CD4-positive, alpha-beta memory T cell (primary cell): ENCODE measurements around the gene DOC2B. TPM values are rescaled to one million over a fixed set of nuclear protein-coding genes. Genes with fewer than 3 reads are reported as not detected.
"Not testable (repeated sequence)": the region's sequence is repeated elsewhere in the genome, so short reads cannot be mapped to it uniquely, and the experiment has no call there.

Experiments
- CTCF ChIA-PET: fragments of 350-600 bp; sonication (Branson Sonifier 250); formaldehyde crosslinking; loops from one replicate; lab custom pipeline; 2021; ENCODE audit warnings: inconsistent platforms; ENCODE audit not compliant: partially characterized antibody; lab: Charles Lee
- POLR2A ChIA-PET: fragments of 350-600 bp; sonication (Branson Sonifier 250); formaldehyde crosslinking; loops from one replicate; lab custom pipeline; 2021; ENCODE audit not compliant: partially characterized antibody; lab: Charles Lee
- DNase-seq, 5 donors: peaks; one replicate each; pipeline versions ENCODE4 v3.0.0 to v3.0.0-alpha.2; 2020 to 2022; ENCODE audit warnings: mixed read lengths in 1 of 5
- H3K27ac ChIP-seq: one replicate; pipeline ENCODE4 v1.7.0; 2013; ENCODE audit warnings: low read depth, low read length
- H3K27me3 ChIP-seq: 2 replicates; pipeline ENCODE4 v1.7.0; 2013; ENCODE audit warnings: mild to moderate bottlenecking, low read length, moderate library complexity; ENCODE audit not compliant: insufficient read depth
- H3K36me3 ChIP-seq: 2 replicates; pipeline ENCODE4 v1.7.0; 2013; ENCODE audit warnings: mild to moderate bottlenecking, low read length, moderate library complexity; ENCODE audit not compliant: insufficient read depth
- H3K4me1 ChIP-seq: 2 replicates; pipeline ENCODE4 v1.7.0; 2013; ENCODE audit warnings: mild to moderate bottlenecking, low read length, moderate library complexity; ENCODE audit not compliant: insufficient read depth
- H3K4me3 ChIP-seq, 2 donors: one replicate each; pipeline ENCODE4 v1.7.0; 2013; ENCODE audit warnings: low read length in 2 of 2, mild to moderate bottlenecking in 1 of 2
- H3K9me3 ChIP-seq, 2 donors: one replicate each; pipeline ENCODE4 v1.7.0; 2013; ENCODE audit warnings: low read length in 2 of 2, control low read depth in 1 of 2; ENCODE audit not compliant: control insufficient read depth in 1 of 2
- H3K27ac Mint-ChIP-seq, 7 donors: one replicate each; pipeline ENCODE4 v1.8.0; 2020 to 2021; ENCODE audit warnings: mixed read lengths in 7 of 7, mild to moderate bottlenecking in 6 of 7, inconsistent platforms in 3 of 7, moderate library complexity in 3 of 7
- H3K27me3 Mint-ChIP-seq, 2 donors: one replicate each; pipeline ENCODE4 v1.8.0; 2020 to 2021; ENCODE audit warnings: mixed read lengths in 2 of 2
- H3K36me3 Mint-ChIP-seq, 2 donors: one replicate each; pipeline ENCODE4 v1.8.0; 2020 to 2021; ENCODE audit warnings: mixed read lengths in 2 of 2, inconsistent platforms in 1 of 2, mild to moderate bottlenecking in 1 of 2
- H3K4me1 Mint-ChIP-seq, 4 donors: one replicate each; pipeline ENCODE4 v1.8.0; 2020 to 2021; ENCODE audit warnings: mixed read lengths in 4 of 4, mild to moderate bottlenecking in 1 of 4
- H3K4me3 Mint-ChIP-seq, 8 donors: one replicate each; pipeline ENCODE4 v1.8.0; 2020 to 2021; ENCODE audit warnings: mixed read lengths in 8 of 8, mild to moderate bottlenecking in 7 of 8, moderate library complexity in 6 of 8, inconsistent platforms in 3 of 8
- H3K9me3 Mint-ChIP-seq, 8 donors: one replicate each; pipeline ENCODE4 v1.8.0; 2020 to 2021; ENCODE audit warnings: mixed read lengths in 8 of 8, mild to moderate bottlenecking in 5 of 8, inconsistent platforms in 3 of 8, moderate library complexity in 1 of 8
- intact Hi-C: fragments of 100-400 bp; cut with micrococcal nuclease; formaldehyde crosslinking; loops from one replicate; pipeline ENCODE4 v1.15.1; 2023
- polyA plus RNA-seq, 2 donors: library from polyadenylated mRNA; unstranded; fragments of 300-500 nt; fragmentation: Illumina TruSeq; gene quantifications; one replicate each; pipeline ENCODE4 v1.2.3, GENCODE V29; 2021
- total RNA-seq, 2 experiments: library from RNA; stranded (reverse); gene quantifications; one replicate each; pipeline ENCODE4 v1.2.3, GENCODE V29; 2021

The DOC2B gene
- total and polyA plus RNA-seq, 4 experiments from 2014 or later: 0.06 TPM; not detected in 3

DNA sequence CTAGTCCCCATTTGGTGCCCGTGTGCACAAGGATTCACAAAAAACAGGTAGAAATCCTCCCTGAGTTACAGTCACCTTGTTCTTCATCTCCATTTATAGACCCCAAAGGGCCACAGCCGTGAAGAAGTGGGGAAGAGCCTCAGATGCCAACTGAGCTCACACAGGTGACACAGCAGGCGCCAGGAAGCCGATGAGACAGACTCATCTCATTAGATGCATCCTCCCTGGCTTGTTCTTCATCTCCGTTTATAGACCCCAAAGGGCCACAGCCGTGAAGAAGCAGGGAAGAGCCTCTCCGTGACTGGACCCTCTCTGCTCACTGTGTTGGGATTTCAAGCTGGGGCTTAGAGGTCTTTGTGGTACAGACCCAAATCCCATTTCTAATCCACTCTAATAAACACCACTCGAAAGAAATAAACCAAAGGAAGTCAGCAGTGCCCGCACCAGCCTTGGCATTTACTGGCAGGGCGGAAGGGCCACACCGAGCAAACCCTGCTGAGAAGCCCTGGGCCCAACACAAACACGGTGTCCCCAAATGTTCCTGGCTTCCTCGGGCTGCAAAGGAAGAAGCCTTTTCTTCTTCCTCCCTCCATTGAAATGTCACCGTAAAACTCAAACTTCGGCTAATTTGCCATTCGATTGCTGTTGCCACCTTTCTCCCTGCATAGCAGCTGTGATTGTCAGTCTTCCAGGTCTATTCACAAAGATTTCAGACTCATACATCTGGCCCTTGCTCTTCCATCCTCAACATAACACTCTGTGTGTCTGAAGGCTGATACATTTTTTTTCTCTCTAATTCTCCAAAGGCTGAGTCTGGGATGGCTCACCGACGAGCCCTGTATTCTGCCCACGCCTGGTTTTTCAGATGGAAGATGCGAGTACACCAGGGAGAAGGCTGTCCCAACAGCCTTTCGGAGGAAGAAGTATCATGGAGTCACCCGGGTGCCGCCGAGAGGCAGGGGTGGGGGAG is 44.9 kb upstream of the DOC2B start:
- no peak for DNase-seq
- Histone ChIP-seq H3K4me3 (no peak overlapping the region), H3K27me3 (no peaks in the 10 kb centered on the region), H3K36me3 (no peaks in the 10 kb centered on the region), H3K27ac (no peak overlapping the region), H3K9me3 (no peaks in the 10 kb centered on the region), H3K4me1 (no peaks in the 10 kb centered on the region)
- no peaks in the 10 kb centered on the region for H3K4me1 Mint-ChIP-seq
- no peak overlapping the region for H3K4me3 Mint-ChIP-seq
- CTCF ChIA-PET: no interaction called here
- no peak overlapping the region for H3K27ac Mint-ChIP-seq
- H3K9me3 Mint-ChIP-seq: peaks cover 0 to 3% (median 0%) of the 10 kb centered on the region in 8 donors
- POLR2A ChIA-PET: no interaction called here
- H3K27me3 Mint-ChIP-seq: no peaks in the 10 kb centered on the region
- H3K36me3 Mint-ChIP-seq: no peaks in the 10 kb centered on the region
- intact Hi-C loops: no loop called here

DNA sequence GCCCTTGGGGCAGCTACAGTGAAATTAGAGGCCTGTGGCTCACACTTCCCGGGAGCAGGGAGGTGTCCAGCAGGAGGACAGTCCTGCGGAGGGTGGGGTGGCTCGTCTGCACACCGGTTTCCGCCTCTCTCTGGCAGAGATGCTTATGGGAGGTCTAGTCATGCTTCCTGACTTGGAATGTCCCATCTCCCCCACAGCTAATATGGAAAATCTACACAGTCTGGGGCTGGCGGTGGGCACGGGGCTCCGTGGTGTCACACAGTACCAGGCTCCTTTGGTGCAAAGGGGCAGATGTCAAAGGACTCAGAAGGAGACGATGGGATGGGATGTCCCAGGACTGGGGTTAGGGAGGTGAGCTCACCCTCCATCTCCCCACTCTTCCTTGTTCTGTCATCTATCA is 44.1 kb upstream of the DOC2B start:
- intact Hi-C loops: no loop called here
- CTCF ChIA-PET: no interaction called here
- no peak overlapping the region for H3K4me3 ChIP-seq
- H3K27ac ChIP-seq: no peak overlapping the region
- H3K4me1 Mint-ChIP-seq: no peaks in the 10 kb centered on the region
- POLR2A ChIA-PET: no interaction called here
- H3K36me3 Mint-ChIP-seq: no peaks in the 10 kb centered on the region
- no peak overlapping the region for H3K4me3 Mint-ChIP-seq
- peaks cover 0 to 3% (median 0%) of the 10 kb centered on the region in 8 donors for H3K9me3 Mint-ChIP-seq
- H3K4me1 ChIP-seq: no peaks in the 10 kb centered on the region
- DNase-seq: no peak
- no peaks in the 10 kb centered on the region for H3K27me3 Mint-ChIP-seq
- H3K27ac Mint-ChIP-seq: no peak overlapping the region
- H3K36me3 ChIP-seq: no peaks in the 10 kb centered on the region
- H3K9me3 ChIP-seq: no peaks in the 10 kb centered on the region
- H3K27me3 ChIP-seq: no peaks in the 10 kb centered on the region

DNA sequence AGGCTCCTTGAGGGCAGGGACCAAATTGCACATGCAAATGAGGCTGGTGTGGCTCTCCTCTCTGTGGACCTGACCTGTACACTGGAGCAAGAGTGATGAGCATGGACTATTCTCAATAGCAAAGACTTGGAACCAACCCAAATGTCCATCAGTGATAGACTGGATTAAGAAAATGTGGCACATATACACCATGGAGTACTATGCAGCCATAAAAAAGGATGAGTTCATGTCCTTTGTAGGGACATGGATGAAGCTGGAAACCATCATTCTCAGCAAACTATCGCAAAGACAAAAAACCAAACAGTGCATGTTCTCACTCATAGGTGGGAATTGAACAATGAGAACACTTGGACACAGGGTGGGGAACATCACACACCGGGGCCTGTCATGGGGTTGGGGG is 43.1 kb upstream of the DOC2B start:
- H3K36me3 ChIP-seq: not testable (repeated sequence)

DNA sequence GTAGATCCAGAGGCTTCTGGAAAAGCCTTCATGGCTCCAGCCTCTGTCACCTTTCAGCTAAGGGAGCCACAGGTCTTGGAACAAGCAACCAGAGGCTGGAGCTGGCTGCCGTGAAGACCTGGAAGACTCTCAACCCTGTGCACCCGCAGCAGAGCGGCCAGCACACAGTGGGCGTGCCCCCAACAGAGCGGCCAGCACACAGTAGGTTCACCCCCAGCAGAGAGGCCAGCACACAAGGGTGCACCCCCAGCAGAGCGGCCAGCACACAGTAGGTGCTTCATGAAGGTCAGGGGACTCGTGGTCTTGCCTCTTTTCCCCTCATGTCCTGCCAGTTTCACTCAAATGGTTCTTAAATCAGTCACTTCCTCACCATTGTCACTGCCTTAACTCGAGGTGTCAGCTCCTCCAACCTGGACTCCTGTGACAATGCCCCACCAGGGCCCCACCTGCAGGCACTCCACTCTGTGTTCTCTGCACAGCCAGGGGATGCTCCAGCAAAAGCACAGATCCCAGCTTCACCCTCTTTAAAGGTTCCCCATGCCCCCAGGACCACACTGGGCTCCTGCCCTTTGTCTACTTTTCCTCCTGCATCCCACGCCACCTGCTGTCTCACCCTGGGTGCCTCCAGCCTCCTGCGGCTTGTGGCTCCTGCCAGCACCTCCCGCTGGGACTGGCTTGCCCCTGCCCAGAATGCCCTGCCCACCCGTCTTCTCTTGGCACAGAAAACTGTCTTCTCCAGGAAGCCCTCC is 42.4 kb upstream of the DOC2B start:
- Histone ChIP-seq H3K4me1 (no peaks in the 10 kb centered on the region), H3K27ac (no peak overlapping the region), H3K36me3 (no peaks in the 10 kb centered on the region), H3K9me3 (no peaks in the 10 kb centered on the region), H3K4me3 (no peak overlapping the region), H3K27me3 (no peaks in the 10 kb centered on the region)
- H3K4me3 Mint-ChIP-seq: no peak overlapping the region
- intact Hi-C loops: no loop called here
- ChIA-PET POLR2A (no interaction called here), CTCF (no interaction called here)
- DNase-seq: no peak
- H3K27me3 Mint-ChIP-seq: no peaks in the 10 kb centered on the region
- H3K36me3 Mint-ChIP-seq: no peaks in the 10 kb centered on the region
- peaks cover 0 to 3% (median 0%) of the 10 kb centered on the region in 8 donors for H3K9me3 Mint-ChIP-seq
- H3K4me1 Mint-ChIP-seq: no peaks in the 10 kb centered on the region
- H3K27ac Mint-ChIP-seq: no peak overlapping the region

More for the DNA sequence above, 43.1 kb upstream of the DOC2B start:
- H3K27me3 ChIP-seq, H3K9me3 Mint-ChIP-seq, H3K27me3 Mint-ChIP-seq, H3K27ac ChIP-seq, H3K4me1 ChIP-seq, H3K4me3 ChIP-seq, H3K4me1 Mint-ChIP-seq, DNase-seq, CTCF ChIA-PET, POLR2A ChIA-PET, H3K4me3 Mint-ChIP-seq, H3K27ac Mint-ChIP-seq, H3K9me3 ChIP-seq, H3K36me3 Mint-ChIP-seq, intact Hi-C loops: not testable (repeated sequence)

DNA sequence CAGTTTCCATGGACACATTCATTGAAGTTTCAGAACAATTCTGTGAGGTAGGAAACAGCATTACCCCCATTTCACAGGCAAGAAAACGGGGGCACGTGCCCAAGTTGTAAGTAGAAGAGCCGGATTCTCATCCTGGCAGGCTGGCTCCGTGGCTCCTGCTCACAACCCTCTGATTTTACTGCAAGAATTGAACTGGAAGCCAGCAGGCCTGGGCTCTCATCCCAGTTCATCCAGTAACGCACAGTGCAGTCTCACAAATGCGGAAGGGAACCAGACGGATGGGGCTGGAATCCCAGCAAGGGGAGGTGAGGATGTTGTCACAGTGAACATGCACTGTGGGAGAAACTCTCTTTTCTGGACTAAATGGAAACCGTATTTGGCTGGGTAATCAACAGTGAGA is 40.7 kb upstream of the DOC2B start:
- H3K36me3 Mint-ChIP-seq: no peaks in the 10 kb centered on the region
- no peak overlapping the region for H3K4me3 Mint-ChIP-seq
- POLR2A ChIA-PET: no interaction called here
- Histone ChIP-seq H3K27me3 (no peaks in the 10 kb centered on the region), H3K27ac (no peak overlapping the region), H3K4me3 (no peak overlapping the region), H3K4me1 (no peaks in the 10 kb centered on the region), H3K9me3 (no peaks in the 10 kb centered on the region), H3K36me3 (no peaks in the 10 kb centered on the region)
- intact Hi-C loops: no loop called here
- DNase-seq: no peak
- no peaks in the 10 kb centered on the region for H3K4me1 Mint-ChIP-seq
- H3K27me3 Mint-ChIP-seq: no peaks in the 10 kb centered on the region
- H3K27ac Mint-ChIP-seq: no peak overlapping the region
- CTCF ChIA-PET: no interaction called here
- H3K9me3 Mint-ChIP-seq: peaks cover 0 to 3% (median 0%) of the 10 kb centered on the region in 8 donors

DNA sequence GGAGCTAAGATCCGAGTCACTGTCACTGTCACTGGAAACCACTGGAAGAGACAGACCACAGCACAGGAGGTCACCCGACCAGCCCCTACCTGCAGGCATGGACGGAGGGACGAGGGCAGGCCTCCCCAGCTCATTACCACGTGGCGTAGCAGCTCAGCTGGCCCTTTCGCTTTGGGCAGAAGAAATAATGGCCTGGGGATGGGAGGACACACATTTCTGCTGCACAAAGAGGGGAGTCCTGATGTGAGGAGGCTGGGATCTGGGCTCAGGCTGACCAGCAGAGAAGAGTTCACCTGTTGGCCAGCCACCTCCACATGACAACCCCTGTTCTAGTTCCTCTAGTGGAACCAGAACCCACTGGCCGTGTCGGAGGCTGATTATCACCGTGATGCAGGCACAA is 38.2 kb upstream of the DOC2B start:
- H3K4me3 Mint-ChIP-seq: no peak overlapping the region
- no peak overlapping the region for H3K27ac Mint-ChIP-seq
- ChIA-PET CTCF (no interaction called here), POLR2A (no interaction called here)
- H3K27me3 Mint-ChIP-seq: no peaks in the 10 kb centered on the region
- DNase-seq: no peak
- no peaks in the 10 kb centered on the region for H3K36me3 Mint-ChIP-seq
- Histone ChIP-seq H3K36me3 (no peaks in the 10 kb centered on the region), H3K9me3 (no peaks in the 10 kb centered on the region), H3K4me3 (no peak overlapping the region), H3K27ac (no peak overlapping the region), H3K27me3 (no peaks in the 10 kb centered on the region), H3K4me1 (no peaks in the 10 kb centered on the region)
- peaks cover 0 to 3% (median 0%) of the 10 kb centered on the region in 8 donors for H3K9me3 Mint-ChIP-seq
- peaks cover 0 to 13% (median 0%) of the 10 kb centered on the region in 4 donors for H3K4me1 Mint-ChIP-seq
- intact Hi-C loops: no loop called here

DNA sequence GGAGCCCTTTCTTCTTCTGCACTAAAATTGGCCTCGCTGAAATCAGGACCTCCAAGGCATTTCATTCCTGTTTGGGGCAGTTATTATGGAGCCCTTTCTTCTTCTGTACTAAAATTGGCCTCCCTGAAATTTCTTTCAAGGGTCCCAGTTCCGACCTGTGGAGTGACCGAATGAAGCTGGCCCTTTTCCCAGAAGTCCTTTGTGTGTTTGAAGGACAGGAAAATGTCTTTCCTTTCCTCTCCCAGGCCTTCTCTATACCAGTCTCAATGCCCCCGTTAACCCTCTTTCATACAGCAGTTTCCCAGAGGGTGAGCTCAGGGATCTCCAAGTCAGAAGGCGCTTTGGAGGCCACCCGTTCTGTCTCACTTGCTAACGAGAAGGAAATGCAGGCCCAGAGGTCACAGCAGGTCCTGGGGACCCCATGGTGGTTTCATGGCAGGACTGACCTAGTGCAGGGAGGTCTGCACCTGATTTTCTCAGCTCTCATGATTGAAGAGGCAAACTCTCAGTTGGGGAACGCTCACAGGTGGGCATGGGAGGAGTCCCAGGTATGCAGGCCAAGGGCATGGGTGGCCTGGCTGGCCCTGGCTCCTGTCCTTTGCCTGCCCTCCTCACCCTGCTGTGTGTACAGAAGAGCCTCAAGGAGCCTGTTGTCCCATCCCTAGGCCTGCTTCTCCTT is 37.1 kb upstream of the DOC2B start:
- Histone ChIP-seq H3K36me3 (no peaks in the 10 kb centered on the region), H3K4me3 (no peak overlapping the region), H3K27ac (no peak overlapping the region), H3K27me3 (no peaks in the 10 kb centered on the region), H3K4me1 (no peaks in the 10 kb centered on the region), H3K9me3 (no peaks in the 10 kb centered on the region)
- ChIA-PET CTCF (no interaction called here), POLR2A (no interaction called here)
- no peak overlapping the region for H3K27ac Mint-ChIP-seq
- H3K27me3 Mint-ChIP-seq: no peaks in the 10 kb centered on the region
- DNase-seq: no peak
- H3K36me3 Mint-ChIP-seq: no peaks in the 10 kb centered on the region
- no peak overlapping the region for H3K4me3 Mint-ChIP-seq
- H3K9me3 Mint-ChIP-seq: no peaks in the 10 kb centered on the region
- peaks cover 0 to 13% (median 0%) of the 10 kb centered on the region in 4 donors for H3K4me1 Mint-ChIP-seq
- intact Hi-C loops: no loop called here
